A549 (cell line): Measurements from ENCODE around the gene CDC20. TPM values are rescaled to one million over a fixed set of nuclear protein-coding genes. Genes with fewer than 3 reads are reported as not detected.

Experiments
- ATAC-seq, 2 experiments: fragments of 200-7000 bp in 1 of 2; fragments of >200 bp in 1 of 2; cut with Nextera tagmentation in 1 of 2; cut with Tn5 transposase in 1 of 2; 3 replicates each; pipeline versions ENCODE4 v1.8.0 to v1.9.1; 2018 to 2020; ENCODE audit warnings: mild to moderate bottlenecking in 1 of 2, moderate library complexity in 1 of 2
- CTCF ChIA-PET: fragments of 300-600 bp; sonication (Branson Sonifier 250); formaldehyde crosslinking; extraction: SDS; loops from one replicate; lab custom pipeline; 2021; ENCODE audit warnings: antibody characterized with exemption, inconsistent platforms; lab: Yijun Ruan, JAX
- POLR2A ChIA-PET: fragments of 350-600 bp; formaldehyde crosslinking; extraction: SDS; loops from one replicate; lab custom pipeline; 2021; ENCODE audit warnings: antibody characterized with exemption, inconsistent platforms; lab: Yijun Ruan, JAX
- DNase-seq, 2 experiments: peaks; one replicate each; pipeline versions ENCODE4 v3.0.0 to v3.0.0-alpha.2; 2011 to 2016; ENCODE audit warnings: low read depth in 1 of 2, low spot score in 1 of 2
- FAIRE-seq: peaks from 2 replicates; lab custom pipeline; 2011; peaks lifted over from hg19 to GRCh38; lab: Jason Lieb, UNC
- H3K27ac ChIP-seq, 2 experiments: fragments of >200 bp; sonication (Bioruptor Twin); formaldehyde crosslinking; 3 replicates each; pipeline ENCODE4 v1.5.1; 2016 to 2017
- H3K4me1 ChIP-seq: fragments of >200 bp; sonication (Bioruptor Twin); formaldehyde crosslinking; 3 replicates; pipeline ENCODE4 v1.6.1; 2016
- H3K4me2 ChIP-seq: fragments of >200 bp; sonication (Bioruptor Twin); formaldehyde crosslinking; 3 replicates; pipeline ENCODE4 v1.6.1; 2016
- H3K4me3 ChIP-seq: fragments of >200 bp; sonication (Bioruptor Twin); formaldehyde crosslinking; 3 replicates; pipeline ENCODE4 v1.5.1; 2016
- H3K9me3 ChIP-seq: fragments of >200 bp; sonication (Bioruptor Twin); formaldehyde crosslinking; 3 replicates; pipeline ENCODE4 v1.6.1; 2016
- CBX8 ChIP-seq: fragments of 200-600 bp; sonication (generic); IDR thresholded peaks from 2 replicates; pipeline ENCODE4 v1.6.1; 2016
- CEBPB ChIP-seq, 2 experiments: fragments of >200 bp in 1 of 2; sonication (Bioruptor Twin) in 1 of 2; formaldehyde crosslinking in 1 of 2; IDR thresholded peaks; 2 replicates each; pipeline ENCODE4 v1.6.1; 2012 to 2016
- CHD2 ChIP-seq: fragments of 150-350 bp; IDR thresholded peaks from 2 replicates; pipeline ENCODE4 v1.6.1; 2014; ENCODE audit warnings: low read length; ENCODE audit not compliant: partially characterized antibody
- CTCF ChIP-seq: fragments of >200 bp; sonication (Bioruptor Twin); formaldehyde crosslinking; IDR thresholded peaks from 3 replicates; pipeline ENCODE4 v1.5.1; 2016
- E2F6 ChIP-seq: IDR thresholded peaks from 2 replicates; pipeline ENCODE4 v1.6.1; 2012; ENCODE audit warnings: low read depth, borderline replicate concordance
- ELK1 ChIP-seq: fragments of 150-350 bp; IDR thresholded peaks from 2 replicates; pipeline ENCODE4 v1.6.1; 2014; ENCODE audit warnings: low read depth, mild to moderate bottlenecking, low read length
- GATA3 ChIP-seq: IDR thresholded peaks from 2 replicates; pipeline ENCODE4 v1.6.1; 2012; ENCODE audit warnings: borderline replicate concordance
- HMGXB4 ChIP-seq: fragments of 250-450 bp; sonication (Bioruptor Pico); IDR thresholded peaks from 2 replicates; pipeline ENCODE4 v1.5.0; 2021; ENCODE audit warnings: mild to moderate bottlenecking, moderate library complexity, borderline replicate concordance
- HOXB5 ChIP-seq: fragments of 250-450 bp; sonication (Bioruptor Pico); IDR thresholded peaks from 2 replicates; pipeline ENCODE4 v1.5.0; 2020; ENCODE audit warnings: mild to moderate bottlenecking, moderate library complexity
- JUN ChIP-seq, 2 experiments: fragments of >200 bp; sonication (Bioruptor Twin); formaldehyde crosslinking; IDR thresholded peaks; 2 replicates in 1 of 2; 3 replicates in 1 of 2; pipeline ENCODE4 v1.6.1; 2016 to 2017
- MAFK ChIP-seq: fragments of 450-650 bp; IDR thresholded peaks from 2 replicates; pipeline ENCODE4 v1.6.1; 2014; ENCODE audit not compliant: partially characterized antibody
- MAZ ChIP-seq: fragments of 150-350 bp; IDR thresholded peaks from 2 replicates; pipeline ENCODE4 v1.6.1; 2014; ENCODE audit warnings: antibody characterized with exemption, low read depth, low read length, borderline replicate concordance
- NFE2L2 ChIP-seq: fragments of 150-350 bp; conservative IDR thresholded peaks from 2 replicates; pipeline ENCODE4 v1.6.1; 2014; ENCODE audit warnings: low read length
- NPAS2 ChIP-seq: fragments of 250-450 bp; sonication (Bioruptor Pico); IDR thresholded peaks from 2 replicates; pipeline ENCODE4 v1.8.0; 2022; ENCODE audit warnings: mild to moderate bottlenecking, moderate library complexity, borderline replicate concordance
- PBX3 ChIP-seq: IDR thresholded peaks from 2 replicates; pipeline ENCODE4 v1.6.1; 2012
- PHF8 ChIP-seq: fragments of 200-600 bp; sonication (generic); IDR thresholded peaks from 2 replicates; pipeline ENCODE4 v1.6.1; 2016; ENCODE audit warnings: low read depth, mild to moderate bottlenecking, antibody characterized with exemption, moderate library complexity, borderline replicate concordance
- RCOR1 ChIP-seq: fragments of 150-350 bp; IDR thresholded peaks from 2 replicates; pipeline ENCODE4 v1.6.1; 2014; ENCODE audit warnings: antibody characterized with exemption, low read length, low read depth
- REST ChIP-seq: fragments of 200-600 bp; sonication (generic); IDR thresholded peaks from 2 replicates; pipeline ENCODE4 v1.6.1; 2016; ENCODE audit warnings: antibody characterized with exemption, mild to moderate bottlenecking, moderate library complexity
- RNF2 ChIP-seq: fragments of 200-600 bp; sonication (generic); IDR thresholded peaks from 2 replicates; pipeline ENCODE4 v1.6.1; 2016; ENCODE audit warnings: low read depth, mild to moderate bottlenecking, antibody characterized with exemption, moderate library complexity, borderline replicate concordance
- SMC3 ChIP-seq: fragments of >200 bp; sonication (Bioruptor Twin); formaldehyde crosslinking; IDR thresholded peaks from 3 replicates; pipeline ENCODE4 v1.6.1; 2018; ENCODE audit warnings: inconsistent platforms
- TP53 ChIP-seq: fragments of 250-450 bp; sonication (Bioruptor Pico); IDR thresholded peaks from 2 replicates; pipeline ENCODE4 v1.5.0; 2021; ENCODE audit warnings: mild to moderate bottlenecking, moderate library complexity
- ZC3H11A ChIP-seq: fragments of 450-650 bp; IDR thresholded peaks from 2 replicates; pipeline ENCODE4 v1.6.1; 2014; ENCODE audit warnings: antibody characterized with exemption, mild to moderate bottlenecking
- ZFP36 ChIP-seq: fragments of 450-650 bp; IDR thresholded peaks from 2 replicates; pipeline ENCODE4 v1.6.1; 2014; ENCODE audit warnings: borderline replicate concordance; ENCODE audit not compliant: partially characterized antibody
- WGBS: methylation state at CpG from one replicate; pipeline ENCODE4 v1.1.6; 2017; ENCODE audit errors: missing lambda C conversion rate; 5-methylcytosine and 5-hydroxymethylcytosine counted together
- polyA plus RNA-seq, 4 experiments: library from polyadenylated mRNA; depleted of rRNA in 3 of 4; stranded (reverse); fragments of >200 nt; fragmentation: RNase III in 1 of 4; extraction: RNeasy Plus Mini Kit Qiagen cat#74134 plus additional on column Dnase treatment in 1 of 4; gene quantifications; 2 replicates in 3 of 4; 3 replicates in 1 of 4; pipeline ENCODE4 v1.2.3, GENCODE V29; 2011 to 2017

The CDC20 gene
- polyA plus RNA-seq, 2 of the 4 experiments (the other 2 are of a cell fraction) = 73.8 to 116 TPM

DNA sequence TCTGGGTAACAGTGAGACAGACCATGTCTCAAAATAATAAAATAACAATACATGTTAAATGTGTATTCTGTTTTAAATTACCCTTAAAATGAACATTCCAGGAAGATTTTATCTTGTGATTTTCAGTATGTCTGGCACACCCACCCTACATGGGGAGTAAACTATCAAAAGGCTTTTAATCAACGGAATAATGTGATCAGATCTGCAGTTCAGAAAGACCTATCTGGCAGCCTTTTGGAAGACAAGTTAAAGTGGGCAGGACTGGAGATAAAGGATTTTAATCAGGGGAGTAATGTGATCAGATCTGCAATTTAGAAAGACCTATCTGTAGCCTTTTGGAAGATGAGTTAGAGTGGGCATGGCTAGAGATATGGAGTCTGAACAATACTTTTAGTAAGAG, 20.7 kb downstream of the CDC20 start (continued):
- TF ChIP-seq HMGXB4 (CRISPR knock-in tag) (no peak), CBX8 (no peak), ZFP36 (no peak), PHF8 (no peak), RNF2 (no peak)

DNA sequence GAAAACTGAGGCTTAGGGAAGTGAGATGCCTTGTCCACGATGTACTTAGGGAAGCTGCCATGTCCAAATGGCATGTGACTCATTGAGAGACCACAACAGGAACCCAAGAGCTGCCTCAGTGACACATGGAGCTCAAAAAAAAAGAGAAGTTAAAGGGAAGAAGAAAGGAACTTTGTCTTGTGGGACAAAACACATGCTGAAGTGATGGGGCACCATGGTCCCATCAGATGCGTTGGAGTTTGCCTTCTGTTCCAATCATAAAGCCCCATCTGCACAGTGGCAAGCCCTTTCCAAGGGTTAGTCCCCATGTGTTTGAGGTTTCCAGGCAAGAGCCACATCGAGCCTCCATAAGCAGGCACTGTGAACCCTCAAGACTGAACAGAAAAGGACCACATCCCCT, 22.8 kb downstream of the CDC20 start:
- FAIRE-seq (no peak), ATAC-seq (no peak), DNase-seq (no peak)
- ChIA-PET CTCF (interaction anchor here (0.6 to 3.1 kb wide), 3 partner anchors 24 to 155 kb away, joined by 3 to 16 read pairs (median 9); partner anchors contain the start of gene CDC20), POLR2A (interaction anchor here (0.5 kb wide), 1 partner anchor 28 kb away, joined by 14 read pairs; no protein-coding TSS in a partner anchor)
- Histone ChIP-seq H3K27ac (no peak overlapping the region), H3K4me3 (no peak overlapping the region), H3K4me1 (no peaks in the 10 kb centered on the region), H3K9me3 (no peaks in the 10 kb centered on the region), H3K4me2 (no peak overlapping the region)
- 94% methylated on average over 3 of the region's 3 CpGs for WGBS
- no peak for TF ChIP-seq REST
- no peak for TF ChIP-seq NPAS2 (CRISPR knock-in tag)
- no peak for TF ChIP-seq CHD2
- no peak for TF ChIP-seq SMC3
- no peak for TF ChIP-seq ZC3H11A
- no peak for TF ChIP-seq ELK1
- TF ChIP-seq E2F6 = no peak
- no peak for TF ChIP-seq TP53 (CRISPR knock-in tag)
- no peak for TF ChIP-seq MAZ
- no peak for TF ChIP-seq NFE2L2
- no peak for TF ChIP-seq JUN (IDR thresholded peaks at IDR 0.05)
- no peak for TF ChIP-seq MAFK
- TF ChIP-seq PBX3 = no peak
- TF ChIP-seq HOXB5 (CRISPR knock-in tag) = no peak
- no peak for TF ChIP-seq CEBPB (IDR thresholded peaks at IDR 0.05)
- TF ChIP-seq GATA3 = no peak
- no peak for TF ChIP-seq CTCF
- no peak for TF ChIP-seq RCOR1
